ENCODE results near the gene MN1.

MN1 gene

DNA sequence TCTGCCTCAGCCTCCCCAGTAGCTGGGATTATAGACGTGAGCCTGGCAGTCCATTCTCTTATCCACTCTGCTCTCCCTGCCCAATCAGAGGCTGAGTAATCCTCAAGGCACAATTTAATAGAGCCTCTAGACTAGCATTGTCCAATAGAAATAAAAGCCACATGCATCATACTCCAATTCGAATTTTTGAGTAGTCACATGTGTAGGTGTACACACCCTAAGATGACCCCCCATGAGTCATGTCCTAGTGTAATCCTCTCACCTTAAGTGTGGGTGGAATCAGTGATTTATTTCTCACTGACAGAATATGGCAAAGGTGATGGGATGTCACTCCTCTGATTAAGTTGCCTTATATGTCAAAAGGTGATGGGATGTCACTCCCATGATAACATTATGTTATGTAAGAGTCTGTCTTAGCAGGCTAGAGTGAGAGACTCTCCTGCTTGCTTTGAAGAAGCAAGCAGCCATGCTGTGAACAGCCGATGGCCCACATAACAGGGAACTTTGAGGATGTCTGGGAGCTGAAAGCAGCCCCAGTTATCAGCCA lies 61.3 kb downstream of the MN1 start:
- Histone ChIP-seq H3K36me3 (ENCODE audit: insufficient read depth, insufficient read length, low read length) (peaks cover 30% of the 10 kb centered on the region), H3K4me3 (ENCODE audit: insufficient read length, low read depth) (no peak overlapping the region), H3K4me1 (ENCODE audit: insufficient read depth, insufficient read length) (no peaks in the 10 kb centered on the region), H3K27me3 (ENCODE audit: insufficient read depth, insufficient read length) (no peaks in the 10 kb centered on the region), H3K9me3 (ENCODE audit: insufficient read depth, low read length) (peaks cover 43% of the 10 kb centered on the region), H3K9ac (ENCODE audit: insufficient read length, low read depth) (no peak overlapping the region)
- no peak for DNase-seq (ENCODE audit: low read depth, low spot score)
- TF ChIP-seq SUZ12 (IDR thresholded peaks at IDR 0.05; ENCODE audit: extremely low read depth, insufficient read depth, insufficient read length) (no peak), YY1 (IDR thresholded peaks at IDR 0.05; ENCODE audit: insufficient read depth, insufficient read length) (no peak), ZNF274 (IDR thresholded peaks at IDR 0.05; ENCODE audit: low read depth, low read length) (no peak)

GRCh38 chr22:27737521-27737920 lies 64.0 kb downstream of the MN1 start:
- peaks cover 30% of the 10 kb centered on the region for H3K36me3 ChIP-seq (ENCODE audit: insufficient read depth, insufficient read length, low read length)
- H3K4me1 ChIP-seq (ENCODE audit: insufficient read depth, insufficient read length), result no peaks in the 10 kb centered on the region
- DNase-seq (ENCODE audit: low read depth, low spot score), result no peak
- no peaks in the 10 kb centered on the region for H3K27me3 ChIP-seq (ENCODE audit: insufficient read depth, insufficient read length)
- no peak overlapping the region for H3K9ac ChIP-seq (ENCODE audit: insufficient read length, low read depth)
- no peak overlapping the region for H3K4me3 ChIP-seq (ENCODE audit: insufficient read length, low read depth)
- TF ChIP-seq YY1 (IDR thresholded peaks at IDR 0.05; ENCODE audit: insufficient read depth, insufficient read length) (no peak), SUZ12 (IDR thresholded peaks at IDR 0.05; ENCODE audit: extremely low read depth, insufficient read depth, insufficient read length) (no peak), ZNF274 (IDR thresholded peaks at IDR 0.05; ENCODE audit: low read depth, low read length) (no peak)
- H3K9me3 ChIP-seq (ENCODE audit: insufficient read depth, low read length), result peaks cover 43% of the 10 kb centered on the region

- Histone ChIP-seq H3K36me3 (ENCODE audit: insufficient read depth, insufficient read length, low read length) (peaks cover 11% of the 10 kb centered on the region), H3K27me3 (ENCODE audit: insufficient read depth, insufficient read length) (no peaks in the 10 kb centered on the region), H3K4me1 (ENCODE audit: insufficient read depth, insufficient read length) (no peaks in the 10 kb centered on the region), H3K9me3 (ENCODE audit: insufficient read depth, low read length) (peaks cover 19% of the 10 kb centered on the region), H3K4me3 (ENCODE audit: insufficient read length, low read depth) (no peak overlapping the region), H3K9ac (ENCODE audit: insufficient read length, low read depth) (no peak overlapping the region)
- TF ChIP-seq SUZ12 (IDR thresholded peaks at IDR 0.05; ENCODE audit: extremely low read depth, insufficient read depth, insufficient read length) (no peak), YY1 (IDR thresholded peaks at IDR 0.05; ENCODE audit: insufficient read depth, insufficient read length) (no peak), ZNF274 (IDR thresholded peaks at IDR 0.05; ENCODE audit: low read depth, low read length) (no peak)
- DNase-seq (ENCODE audit: low read depth, low spot score), result no peak
Measured at GRCh38 chr22:27734066-27734465, 67.5 kb downstream of the MN1 start.

DNA sequence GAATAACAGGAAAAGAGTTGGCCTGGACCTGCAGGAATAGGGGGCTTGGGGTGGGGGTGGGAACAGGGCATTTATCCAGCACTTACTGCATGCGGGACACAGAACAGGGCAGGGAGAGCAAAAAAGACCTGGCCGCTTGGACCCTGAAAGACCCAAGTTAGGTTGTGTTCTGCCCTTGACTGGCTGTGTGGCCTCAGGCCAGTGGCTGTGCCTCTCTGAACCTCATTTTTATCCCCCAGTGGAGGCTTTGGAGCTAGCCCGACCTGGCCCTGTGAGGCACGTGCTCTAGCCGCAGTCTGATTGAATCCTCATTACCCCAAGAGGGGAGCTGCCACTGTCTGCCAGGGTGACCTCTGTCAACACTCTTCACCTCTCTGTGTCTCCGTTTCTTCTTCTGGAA lies 68.7 kb downstream of the MN1 start:
- TF ChIP-seq SUZ12 (IDR thresholded peaks at IDR 0.05; ENCODE audit: extremely low read depth, insufficient read depth, insufficient read length), result no peak
- TF ChIP-seq ZNF274 (IDR thresholded peaks at IDR 0.05; ENCODE audit: low read depth, low read length), result no peak
- DNase-seq (ENCODE audit: low read depth, low spot score), result no peak
- Histone ChIP-seq H3K9ac (ENCODE audit: insufficient read length, low read depth) (no peak overlapping the region), H3K4me1 (ENCODE audit: insufficient read depth, insufficient read length) (no peaks in the 10 kb centered on the region), H3K9me3 (ENCODE audit: insufficient read depth, low read length) (peaks cover 8% of the 10 kb centered on the region), H3K36me3 (ENCODE audit: insufficient read depth, insufficient read length, low read length) (peaks cover 7% of the 10 kb centered on the region), H3K4me3 (ENCODE audit: insufficient read length, low read depth) (no peak overlapping the region), H3K27me3 (ENCODE audit: insufficient read depth, insufficient read length) (no peaks in the 10 kb centered on the region)

DNA sequence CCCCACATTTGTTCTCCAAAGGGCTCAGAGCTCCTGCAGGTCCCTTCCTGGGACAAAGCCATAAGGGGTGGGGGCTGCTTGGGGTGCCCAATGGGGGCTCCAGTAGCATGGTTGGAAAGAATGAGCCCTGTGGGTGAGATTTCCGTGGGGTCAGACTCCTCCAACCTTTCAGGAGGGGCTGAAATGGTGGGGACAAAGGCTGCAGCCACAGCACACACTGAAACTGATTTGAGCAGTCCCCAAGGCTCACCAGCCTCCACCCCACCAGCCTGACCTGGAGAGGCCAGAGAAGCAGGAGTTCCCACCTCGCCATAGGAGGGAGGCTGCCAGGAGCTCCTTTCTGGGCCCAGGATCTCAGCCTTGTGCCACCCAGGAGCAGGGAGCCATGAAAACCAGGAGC lies 69.2 kb downstream of the MN1 start:
- TF ChIP-seq YY1 (IDR thresholded peaks at IDR 0.05; ENCODE audit: insufficient read depth, insufficient read length) (no peak), SUZ12 (IDR thresholded peaks at IDR 0.05; ENCODE audit: extremely low read depth, insufficient read depth, insufficient read length) (no peak), ZNF274 (IDR thresholded peaks at IDR 0.05; ENCODE audit: low read depth, low read length) (no peak)
- H3K9ac ChIP-seq (ENCODE audit: insufficient read length, low read depth), result no peak overlapping the region
- no peaks in the 10 kb centered on the region for H3K4me1 ChIP-seq (ENCODE audit: insufficient read depth, insufficient read length)
- DNase-seq (ENCODE audit: low read depth, low spot score), result no peak
- peaks cover 3% of the 10 kb centered on the region; the same call in 1 of the 2 replicates for H3K9me3 ChIP-seq (ENCODE audit: insufficient read depth, low read length)
- no peak overlapping the region for H3K4me3 ChIP-seq (ENCODE audit: insufficient read length, low read depth)
- H3K36me3 ChIP-seq (ENCODE audit: insufficient read depth, insufficient read length, low read length), result peaks cover 7% of the 10 kb centered on the region
- H3K27me3 ChIP-seq (ENCODE audit: insufficient read depth, insufficient read length), result no peaks in the 10 kb centered on the region

GRCh38 chr22:27731621-27732020 lies 69.9 kb downstream of the MN1 start:
- Histone ChIP-seq H3K4me1 (ENCODE audit: insufficient read depth, insufficient read length) (no peaks in the 10 kb centered on the region), H3K9ac (ENCODE audit: insufficient read length, low read depth) (no peak overlapping the region), H3K27me3 (ENCODE audit: insufficient read depth, insufficient read length) (no peaks in the 10 kb centered on the region), H3K36me3 (ENCODE audit: insufficient read depth, insufficient read length, low read length) (peaks cover 7% of the 10 kb centered on the region), H3K9me3 (ENCODE audit: insufficient read depth, low read length) (no peaks in the 10 kb centered on the region), H3K4me3 (ENCODE audit: insufficient read length, low read depth) (no peak overlapping the region)
- DNase-seq (ENCODE audit: low read depth, low spot score), result no peak
- TF ChIP-seq SUZ12 (IDR thresholded peaks at IDR 0.05; ENCODE audit: extremely low read depth, insufficient read depth, insufficient read length) (no peak), ZNF274 (IDR thresholded peaks at IDR 0.05; ENCODE audit: low read depth, low read length) (no peak), YY1 (IDR thresholded peaks at IDR 0.05; ENCODE audit: insufficient read depth, insufficient read length) (no peak)

- DNase-seq (ENCODE audit: low read depth, low spot score), result no peak
- peaks cover under 1% of the 10 kb centered on the region for H3K36me3 ChIP-seq (ENCODE audit: insufficient read depth, insufficient read length, low read length)
- H3K9ac ChIP-seq (ENCODE audit: insufficient read length, low read depth), result no peak overlapping the region
- no peaks in the 10 kb centered on the region for H3K9me3 ChIP-seq (ENCODE audit: insufficient read depth, low read length)
- no peaks in the 10 kb centered on the region for H3K27me3 ChIP-seq (ENCODE audit: insufficient read depth, insufficient read length)
- H3K4me1 ChIP-seq (ENCODE audit: insufficient read depth, insufficient read length), result peaks cover 6% of the 10 kb centered on the region
- TF ChIP-seq SUZ12 (IDR thresholded peaks at IDR 0.05; ENCODE audit: extremely low read depth, insufficient read depth, insufficient read length) (no peak), YY1 (IDR thresholded peaks at IDR 0.05; ENCODE audit: insufficient read depth, insufficient read length) (no peak), ZNF274 (IDR thresholded peaks at IDR 0.05; ENCODE audit: low read depth, low read length) (no peak)
- H3K4me3 ChIP-seq (ENCODE audit: insufficient read length, low read depth), result no peak overlapping the region
Measured at GRCh38 chr22:27730641-27731433, 70.7 kb downstream of the MN1 start.
